ENCODE data around the gene ABRACL. TPM values are rescaled to one million over a fixed set of nuclear protein-coding genes. Genes with fewer than 3 reads are reported as not detected.
"Not testable (repeated sequence)": the region's sequence is repeated elsewhere in the genome, so short reads cannot be mapped to it uniquely, and the experiment has no call there.

The ABRACL gene
- total RNA-seq, 1 donor from 2014 or later = 159 TPM

GRCh38 chr6:138987643-138988468, 40.7 kb upstream of the ABRACL start, which contains the start of gene REPS1:
REPS1 (minus strand) TSS chr6:138988253; CDS start chr6:138987682, 571 bp downstream.
- no peak for DNase-seq (ENCODE audit: low read depth)
- peak; percentile 80 for TF ChIP-seq CTCF (conservative IDR thresholded peaks at IDR 0.05; ENCODE audit: low read depth, low read length)

GRCh38 chr6:138988469-138988834, 40.1 kb upstream of the ABRACL start:
- no peak for DNase-seq (ENCODE audit: low read depth)
- peak overlapping the region; percentile 88 for H3K4me3 ChIP-seq (ENCODE audit: low read depth, low read length)
- no peak for TF ChIP-seq CTCF (conservative IDR thresholded peaks at IDR 0.05; ENCODE audit: low read depth, low read length)

More at GRCh38 chr6:138987643-138988468, 40.7 kb upstream of the ABRACL start, which contains the start of gene REPS1:
- H3K4me3 ChIP-seq (ENCODE audit: low read depth, low read length) = peak within 1 kb of the TSS; percentile 88

GRCh38 chr6:138989098-138989983, 39.2 kb upstream of the ABRACL start:
- no peak for TF ChIP-seq CTCF (conservative IDR thresholded peaks at IDR 0.05; ENCODE audit: low read depth, low read length)
- no peak overlapping the region for H3K4me3 ChIP-seq (ENCODE audit: low read depth, low read length)
- DNase-seq (ENCODE audit: low read depth) = no peak

GRCh38 chr6:138991206-138991605, 37.3 kb upstream of the ABRACL start:
- DNase-seq (ENCODE audit: low read depth) = no peak
- H3K4me3 ChIP-seq (ENCODE audit: low read depth, low read length) = no peak overlapping the region
- TF ChIP-seq CTCF (conservative IDR thresholded peaks at IDR 0.05; ENCODE audit: low read depth, low read length) = no peak

GRCh38 chr6:138992965-138993364, 35.6 kb upstream of the ABRACL start:
- not testable (repeated sequence) for DNase-seq (ENCODE audit: low read depth)

GRCh38 chr6:138993410-138993809, 35.1 kb upstream of the ABRACL start:
- H3K4me3 ChIP-seq (ENCODE audit: low read depth, low read length); DNase-seq (ENCODE audit: low read depth): not testable (repeated sequence)

More at GRCh38 chr6:138992965-138993364, 35.6 kb upstream of the ABRACL start:
- not testable (repeated sequence) for H3K4me3 ChIP-seq (ENCODE audit: low read depth, low read length)

- no peak for DNase-seq (ENCODE audit: low read depth)
- TF ChIP-seq CTCF (conservative IDR thresholded peaks at IDR 0.05; ENCODE audit: low read depth, low read length) = no peak
- no peak overlapping the region for H3K4me3 ChIP-seq (ENCODE audit: low read depth, low read length)
Measured at GRCh38 chr6:138996524-138996923, 32.0 kb upstream of the ABRACL start.
